Endothelial cell of umbilical vein (primary cell): ENCODE measurements around the gene TEX13A. TPM values are rescaled to one million over a fixed set of nuclear protein-coding genes. Genes with fewer than 3 reads are reported as not detected.

Experiments used
- BruUV-seq: library from RNA; stranded (reverse); fragments of 400-500 nt; replicated peaks from 2 replicates; lab custom pipeline; 2021; lab: Mats Ljungman, UMichigan
- CTCF ChIA-PET: fragments of 300-600, 350-600 bp; sonication (Branson Sonifier 250); formaldehyde crosslinking; loops from one replicate; lab custom pipeline; 2021; ENCODE audit warnings: antibody characterized with exemption, inconsistent platforms; lab: Charles Lee
- POLR2A ChIA-PET: fragments of 300-600, 350-600 bp; sonication (Branson Sonifier 250); formaldehyde crosslinking; loops from one replicate; lab custom pipeline; 2021; ENCODE audit warnings: antibody characterized with exemption, inconsistent platforms; lab: Charles Lee
- DNase-seq: peaks from one replicate; pipeline ENCODE4 v3.0.0-alpha.2; 2011; ENCODE audit warnings: low read depth, low spot score
- FAIRE-seq: peaks from 2 replicates; lab custom pipeline; 2011; peaks lifted over from hg19 to GRCh38; lab: Jason Lieb, UNC
- H2AFZ ChIP-seq: 2 replicates; pipeline ENCODE4 v1.6.0; 2012; ENCODE audit warnings: low read depth, low read length, control low read depth, inconsistent platforms
- H3K27ac ChIP-seq: 2 replicates; pipeline ENCODE4 v1.5.1; 2011; ENCODE audit warnings: low read depth, mild to moderate bottlenecking, control low read depth, low read length, moderate library complexity; ENCODE audit not compliant: insufficient read depth
- H3K27me3 ChIP-seq, 2 experiments: 2 replicates each; pipeline versions ENCODE4 v1.6.0 to v1.6.1; 2011; ENCODE audit warnings: low read length in 2 of 2, mixed read lengths in 1 of 2; ENCODE audit not compliant: control insufficient read depth in 2 of 2, insufficient read depth in 2 of 2
- H3K36me3 ChIP-seq, 2 experiments: 2 replicates in 1 of 2; 3 replicates in 1 of 2; pipeline ENCODE4 v1.5.1; 2011; ENCODE audit warnings: low read length in 2 of 2, mild to moderate bottlenecking in 1 of 2, moderate library complexity in 1 of 2; ENCODE audit not compliant: control insufficient read depth in 2 of 2, insufficient read depth in 2 of 2; ENCODE audit errors: extremely low read depth in 1 of 2
- H3K4me1 ChIP-seq: 3 replicates; pipeline ENCODE4 v1.5.1; 2011; ENCODE audit warnings: mild to moderate bottlenecking, low read length; ENCODE audit not compliant: control insufficient read depth, insufficient read depth; ENCODE audit errors: extremely low read depth
- H3K4me2 ChIP-seq: 2 replicates; pipeline ENCODE4 v1.6.1; 2011; ENCODE audit warnings: low read length, control low read depth, mixed read lengths; ENCODE audit not compliant: insufficient read depth
- H3K4me3 ChIP-seq, 3 experiments: fragments of 200-600 bp in 1 of 3; sonication (generic), shearing (Covaris generic) in 1 of 3; replicated peaks in 1 of 3; 2 replicates each; pipeline ENCODE4 v1.5.1; 2011 to 2016; ENCODE audit warnings: control low read depth in 3 of 3, low read length in 3 of 3, mild to moderate bottlenecking in 2 of 3, inconsistent platforms in 1 of 3, low read depth in 1 of 3, moderate library complexity in 1 of 3; ENCODE audit not compliant: insufficient read depth in 1 of 3
- H3K79me2 ChIP-seq: 2 replicates; pipeline ENCODE4 v1.6.0; 2012; ENCODE audit warnings: low read length, inconsistent platforms; ENCODE audit not compliant: control insufficient read depth, insufficient read depth
- H3K9ac ChIP-seq: replicated peaks from 2 replicates; pipeline ENCODE3; 2011; ENCODE audit warnings: low read length, control low read depth; ENCODE audit not compliant: insufficient read depth; ENCODE audit errors: extremely low read depth
- H3K9me1 ChIP-seq: replicated peaks from 3 replicates; pipeline ENCODE4 v1.6.0; 2011; ENCODE audit warnings: mild to moderate bottlenecking, low read length; ENCODE audit not compliant: control insufficient read depth, insufficient read depth; ENCODE audit errors: extremely low read depth
- H3K9me3 ChIP-seq: replicated peaks from 2 replicates; pipeline ENCODE4 v1.5.1; 2012; ENCODE audit warnings: low read length, inconsistent platforms; ENCODE audit not compliant: control insufficient read depth, insufficient read depth
- H4K20me1 ChIP-seq: replicated peaks from 2 replicates; pipeline ENCODE3; 2011; ENCODE audit warnings: mild to moderate bottlenecking, low read length; ENCODE audit not compliant: control insufficient read depth, insufficient read depth; ENCODE audit errors: extremely low read depth
- EZH2 ChIP-seq: IDR thresholded peaks from 2 replicates; pipeline ENCODE4 v1.6.1; 2012; ENCODE audit warnings: borderline replicate concordance, low read depth, mild to moderate bottlenecking, moderate library complexity, low read length, inconsistent platforms; ENCODE audit not compliant: severe bottlenecking
- FOS ChIP-seq: IDR thresholded peaks from 2 replicates; pipeline ENCODE4 v1.6.1; 2011; ENCODE audit warnings: mild to moderate bottlenecking, low read length, moderate library complexity, borderline replicate concordance; ENCODE audit not compliant: insufficient read depth
- GATA2 ChIP-seq: IDR thresholded peaks from 2 replicates; pipeline ENCODE4 v1.7.0; 2011; ENCODE audit warnings: low read depth, mild to moderate bottlenecking, moderate library complexity, mixed read lengths, low read length; ENCODE audit not compliant: insufficient read length, insufficient read depth
- JUN ChIP-seq: IDR thresholded peaks from 2 replicates; pipeline ENCODE4 v1.6.1; 2011; ENCODE audit warnings: borderline replicate concordance, low read depth; ENCODE audit not compliant: insufficient read length, insufficient read depth
- MAX ChIP-seq: IDR thresholded peaks from 2 replicates; pipeline ENCODE4 v1.6.1; 2011; ENCODE audit not compliant: insufficient read depth, insufficient read length
- MYC ChIP-seq: IDR thresholded peaks from one replicate; pipeline ENCODE4 v1.6.1; 2011; ENCODE audit warnings: mild to moderate bottlenecking, low read depth, low read length
- POLR2A ChIP-seq: IDR thresholded peaks from 2 replicates; pipeline ENCODE4 v1.6.1; 2012; ENCODE audit warnings: low read depth, mild to moderate bottlenecking, control low read depth, low read length
- POLR2AphosphoS5 ChIP-seq: IDR thresholded peaks from 2 replicates; pipeline ENCODE4 v1.6.1; 2012; ENCODE audit warnings: low read depth, mild to moderate bottlenecking, control low read depth, low read length, moderate library complexity; ENCODE audit not compliant: insufficient read depth
- dilution Hi-C: fragments of 300-500 bp; cut with MboI; formaldehyde crosslinking; loops from one replicate; pipeline ENCODE4 v1.15.0; 2019; ENCODE audit warnings: low sequenced_read_pairs; ENCODE audit not compliant: extremely low pct_ligation_motif_present
- intact Hi-C: fragments of 100-400 bp; cut with micrococcal nuclease; formaldehyde crosslinking; loops from one replicate; pipeline ENCODE4 v1.10.0; 2022
- polyA plus RNA-seq, 4 experiments: library from polyadenylated mRNA; depleted of rRNA in 3 of 4; stranded (reverse) in 3 of 4; unstranded in 1 of 4; fragments of >200 nt; gene quantifications; 2 replicates each; pipeline versions ENCODE4 v1.2.1 to v1.2.3, GENCODE V29; 2011 to 2012; ENCODE audit warnings: missing spikeins in 1 of 4
- total RNA-seq: library from RNA; stranded (reverse); gene quantifications from 2 replicates; pipeline ENCODE4 v1.2.3, GENCODE V29; 2021
- TF ChIP-seq, protein P1 (sequence below), 2 donors: IDR thresholded peaks; 1 replicate in 1 of 2; 2 replicates in 1 of 2; pipeline ENCODE4 v1.5.1; 2011; ENCODE audit warnings: low read length in 2 of 2, mild to moderate bottlenecking in 2 of 2, moderate library complexity in 2 of 2, control low read depth in 1 of 2, inconsistent platforms in 1 of 2, low read depth in 1 of 2; ENCODE audit not compliant: insufficient read depth in 1 of 2; ENCODE audit errors: extremely low read depth in 1 of 2

Gene TEX13A
- total and polyA plus RNA-seq, 2 donors (not counting 3 experiments of a cell fraction or from before 2014, with no cell fraction given): not detected

GRCh38 chrX:105267167-105267566, 46.7 kb upstream of the TEX13A start:
- no peak overlapping the region for H3K27ac ChIP-seq
- no peaks in the 10 kb centered on the region for H3K9me3 ChIP-seq
- no peaks in the 10 kb centered on the region for H3K9me1 ChIP-seq
- FAIRE-seq (no peak), DNase-seq (no peak)
- no peaks in the 10 kb centered on the region for H3K27me3 ChIP-seq
- ChIA-PET POLR2A (no interaction called here), CTCF (no interaction called here)
- TF ChIP-seq MAX (no peak), GATA2 (no peak), MYC (no peak), EZH2 (no peak), POLR2A (no peak), JUN (no peak), FOS (no peak), POLR2AphosphoS5 (no peak)
- TF ChIP-seq, protein P1, sequence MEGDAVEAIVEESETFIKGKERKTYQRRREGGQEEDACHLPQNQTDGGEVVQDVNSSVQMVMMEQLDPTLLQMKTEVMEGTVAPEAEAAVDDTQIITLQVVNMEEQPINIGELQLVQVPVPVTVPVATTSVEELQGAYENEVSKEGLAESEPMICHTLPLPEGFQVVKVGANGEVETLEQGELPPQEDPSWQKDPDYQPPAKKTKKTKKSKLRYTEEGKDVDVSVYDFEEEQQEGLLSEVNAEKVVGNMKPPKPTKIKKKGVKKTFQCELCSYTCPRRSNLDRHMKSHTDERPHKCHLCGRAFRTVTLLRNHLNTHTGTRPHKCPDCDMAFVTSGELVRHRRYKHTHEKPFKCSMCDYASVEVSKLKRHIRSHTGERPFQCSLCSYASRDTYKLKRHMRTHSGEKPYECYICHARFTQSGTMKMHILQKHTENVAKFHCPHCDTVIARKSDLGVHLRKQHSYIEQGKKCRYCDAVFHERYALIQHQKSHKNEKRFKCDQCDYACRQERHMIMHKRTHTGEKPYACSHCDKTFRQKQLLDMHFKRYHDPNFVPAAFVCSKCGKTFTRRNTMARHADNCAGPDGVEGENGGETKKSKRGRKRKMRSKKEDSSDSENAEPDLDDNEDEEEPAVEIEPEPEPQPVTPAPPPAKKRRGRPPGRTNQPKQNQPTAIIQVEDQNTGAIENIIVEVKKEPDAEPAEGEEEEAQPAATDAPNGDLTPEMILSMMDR (IDR thresholded peaks at IDR 0.05; ENCODE audit: extremely low read depth in 1 of 2, insufficient read depth in 1 of 2, low read depth in 1 of 2, low read length in 2 of 2): no peak
- no peak overlapping the region for H3K9ac ChIP-seq
- intact Hi-C loops: no loop called here
- no peak overlapping the region for H3K4me3 ChIP-seq
- H3K4me2 ChIP-seq: no peak overlapping the region
- H4K20me1 ChIP-seq: no peaks in the 10 kb centered on the region
- no peak overlapping the region for H2AFZ ChIP-seq
- BruUV-seq: no TSS peak
- H3K79me2 ChIP-seq: no peaks in the 10 kb centered on the region
- dilution Hi-C loops: no loop called here
- H3K36me3 ChIP-seq: no peaks in the 10 kb centered on the region
- H3K4me1 ChIP-seq: no peaks in the 10 kb centered on the region
